A673 (cell line): ENCODE data around the gene JPT1.

Source experiments
- CTCF ChIP-seq: fragments of 300-800, 200-600 bp; sonication (generic); conservative IDR thresholded peaks from 2 replicates; pipeline ENCODE4 v1.5.1; 2017; ENCODE audit warnings: low read depth, mild to moderate bottlenecking, antibody characterized with exemption, low read length, moderate library complexity, mixed read lengths
- EZH2 ChIP-seq: fragments of 200-600 bp; sonication (generic); IDR thresholded peaks from 2 replicates; pipeline ENCODE4 v1.6.1; 2017; ENCODE audit warnings: borderline replicate concordance, low read depth, mild to moderate bottlenecking, mixed read lengths, antibody characterized with exemption, low read length; ENCODE audit not compliant: poor library complexity, severe bottlenecking

- TF ChIP-seq EZH2 (no peak), CTCF (no peak)
These were observed 63.1 kb downstream of the JPT1 start for GRCh38 chr17:75090871-75091854.
